HepG2 (cell line): ENCODE measurements around the gene DNAJC5. TPM values are rescaled to one million over a fixed set of nuclear protein-coding genes. Genes with fewer than 3 reads are reported as not detected.

ENCODE experiments used
- BCLAF1 ChIP-seq: fragments of 450-650 bp; IDR thresholded peaks from 2 replicates; pipeline ENCODE4 v1.6.1; 2017; ENCODE audit warnings: mild to moderate bottlenecking
- BRCA1 ChIP-seq: sonication (generic); formaldehyde crosslinking; IDR thresholded peaks from 2 replicates; pipeline ENCODE4 v1.4.0; 2020; ENCODE audit warnings: missing genetic modification reagents
- CHCHD3 ChIP-seq: sonication (generic); formaldehyde crosslinking; IDR thresholded peaks from 2 replicates; pipeline ENCODE4 v1.8.0; 2022; ENCODE audit warnings: mild to moderate bottlenecking, missing genetic modification reagents, moderate library complexity
- HINFP ChIP-seq: sonication (generic); formaldehyde crosslinking; IDR thresholded peaks from 2 replicates; pipeline ENCODE4 v1.4.0; 2020; ENCODE audit warnings: low read depth, mild to moderate bottlenecking, missing genetic modification reagents
- HOMEZ ChIP-seq: IDR thresholded peaks from 2 replicates; pipeline ENCODE4 v1.6.1; 2016; ENCODE audit warnings: low read depth
- HOXA7 ChIP-seq: sonication (generic); formaldehyde crosslinking; IDR thresholded peaks from 2 replicates; pipeline ENCODE4 v1.8.1; 2022; ENCODE audit warnings: mild to moderate bottlenecking, missing genetic modification reagents, moderate library complexity
- LCORL ChIP-seq, 2 experiments: fragments of 450-650 bp in 1 of 2; sonication (generic) in 1 of 2; formaldehyde crosslinking in 1 of 2; IDR thresholded peaks; 2 replicates each; pipeline versions ENCODE4 v1.5.0 to v1.6.1; 2017 to 2020; ENCODE audit warnings: antibody characterized with exemption in 1 of 2, missing genetic modification reagents in 1 of 2
- MYPOP ChIP-seq: sonication (generic); formaldehyde crosslinking; IDR thresholded peaks from 2 replicates; pipeline ENCODE4 v1.8.1; 2023; ENCODE audit warnings: mild to moderate bottlenecking, moderate library complexity, missing genetic modification reagents
- ZBTB25 ChIP-seq: IDR thresholded peaks from 2 replicates; pipeline ENCODE4 v1.6.1; 2018; ENCODE audit warnings: missing genetic modification reagents
- ZNF18 ChIP-seq: sonication (generic); formaldehyde crosslinking; IDR thresholded peaks from 2 replicates; pipeline ENCODE4 v1.8.0; 2022; ENCODE audit warnings: mild to moderate bottlenecking, missing genetic modification reagents; ENCODE audit not compliant: insufficient replicate concordance
- ZNF207 ChIP-seq: fragments of 450-650 bp; IDR thresholded peaks from 2 replicates; pipeline ENCODE4 v1.6.1; 2016; ENCODE audit warnings: antibody characterized with exemption, borderline replicate concordance
- ZNF260 ChIP-seq: sonication (generic); formaldehyde crosslinking; IDR thresholded peaks from 2 replicates; pipeline ENCODE4 v1.4.0; 2020; ENCODE audit warnings: missing genetic modification reagents, low read depth, mild to moderate bottlenecking, borderline replicate concordance
- ZNF460 ChIP-seq: sonication (generic); formaldehyde crosslinking; IDR thresholded peaks from 2 replicates; pipeline ENCODE4 v1.5.1; 2020; ENCODE audit warnings: missing genetic modification reagents, mild to moderate bottlenecking, borderline replicate concordance
- ZNF510 ChIP-seq: sonication (generic); formaldehyde crosslinking; IDR thresholded peaks from 2 replicates; pipeline ENCODE4 v1.4.0; 2020; ENCODE audit warnings: low read depth, mild to moderate bottlenecking, missing genetic modification reagents
- ZNF747 ChIP-seq: sonication (generic); formaldehyde crosslinking; IDR thresholded peaks from 2 replicates; pipeline ENCODE4 v1.8.1; 2023; ENCODE audit warnings: missing genetic modification reagents, mild to moderate bottlenecking, borderline replicate concordance
- ZNF788 ChIP-seq: sonication (generic); formaldehyde crosslinking; IDR thresholded peaks from 2 replicates; pipeline ENCODE4 v1.5.0; 2020; ENCODE audit warnings: mild to moderate bottlenecking, missing genetic modification reagents, borderline replicate concordance
- polyA plus RNA-seq, 8 experiments: library from polyadenylated mRNA; depleted of rRNA in 3 of 8; stranded (reverse) in 7 of 8; unstranded in 1 of 8; fragments of >200 nt; fragmentation: Illumina TruSeq in 4 of 8; extraction: Trizol in 4 of 8; gene quantifications; 2 replicates each; pipeline versions ENCODE4 v1.2.1 to v1.2.3, GENCODE V29; 2011 to 2016; ENCODE audit warnings: low read depth in 4 of 8, missing spikeins in 1 of 8, mixed read lengths in 1 of 8; ENCODE audit not compliant: insufficient read depth in 1 of 8
- total RNA-seq, 5 experiments: library from RNA; depleted of rRNA; stranded (reverse); fragments of >200 nt; fragmentation: Illumina TruSeq; extraction: Trizol; gene quantifications; 2 replicates each; pipeline ENCODE4 v1.2.3, GENCODE V29; 2016; ENCODE audit warnings: low read depth in 1 of 5

The DNAJC5 gene
- total and polyA plus RNA-seq, 2 of the 13 experiments (the other 11 are each of a cell fraction or from before 2014, with no cell fraction given) = 42.8 to 64.5 TPM

- no peak for TF ChIP-seq ZNF18
- TF ChIP-seq HOXA7 = no peak
- TF ChIP-seq ZNF510 (CRISPR knock-in tag) = no peak; the same call in 1 of the 2 replicates
- TF ChIP-seq ZNF460 = no peak
- TF ChIP-seq BRCA1 (CRISPR knock-in tag) = peak; percentile 75; the same call in 1 of the 2 replicates
- TF ChIP-seq ZNF788 (CRISPR knock-in tag) = peak; percentile 89; the same call in 1 of the 2 replicates
- no peak for TF ChIP-seq BCLAF1
- no peak; the same call in 1 of the 2 replicates for TF ChIP-seq CHCHD3 (CRISPR knock-in tag)
- peak; percentile 50 for TF ChIP-seq ZNF747 (CRISPR knock-in tag)
- peak; percentile 56; the same call in 1 of the 2 replicates for TF ChIP-seq MYPOP (CRISPR knock-in tag)
- TF ChIP-seq ZNF207 = no peak
- TF ChIP-seq ZNF260 = no peak
- TF ChIP-seq ZBTB25 (CRISPR knock-in tag) = peak; percentile 98
- no peak for TF ChIP-seq LCORL (IDR thresholded peaks at IDR 0.05)
- TF ChIP-seq LCORL (CRISPR knock-in tag; IDR thresholded peaks at IDR 0.05) = peak; percentile 96
- 0 out of 2 replicates have a peak, but pooled peaks have one; percentile 66 for TF ChIP-seq HOMEZ (CRISPR knock-in tag)
- TF ChIP-seq HINFP (CRISPR knock-in tag) = peak; percentile 91
These were observed 83.6 kb downstream of the DNAJC5 start (continued) for GRCh38 chr20:63978319-63979228.
